ENCODE results near the gene GRM8.

The GRM8 gene

GRCh38 chr7:126690848-126691751 is 561.6 kb downstream of the GRM8 start:
- H3F3A ChIP-seq (ENCODE audit: control insufficient read depth, insufficient read depth) = no peaks in the 10 kb centered on the region
- H4K20me1 ChIP-seq (ENCODE audit: control insufficient read depth, insufficient read depth, low read depth, low read length) = no peaks in the 10 kb centered on the region
- H3K27me3 ChIP-seq (ENCODE audit: control insufficient read depth, low read length) = no peaks in the 10 kb centered on the region
- H3K4me2 ChIP-seq (ENCODE audit: low read length) = no peak overlapping the region
- TF ChIP-seq EZH2phosphoT487 (IDR thresholded peaks at IDR 0.05; ENCODE audit: borderline replicate concordance, low read length) (no peak), CTCF (IDR thresholded peaks at IDR 0.05; ENCODE audit: low read depth, low read length, poor library complexity, severe bottlenecking) (no peak)
- no peaks in the 10 kb centered on the region for H3K9me2 ChIP-seq (replicated peaks; ENCODE audit: control insufficient read depth, low read length)
- no peak overlapping the region for H3K4me3 ChIP-seq (ENCODE audit: low read length)
- no peak overlapping the region for H3K27ac ChIP-seq (ENCODE audit: low read depth, low read length)
- H3K4me1 ChIP-seq (ENCODE audit: control insufficient read depth, low read length) = peaks cover 13% of the 10 kb centered on the region
- no peaks in the 10 kb centered on the region for H3K36me3 ChIP-seq (ENCODE audit: control insufficient read depth, low read length)
- H3K9me3 ChIP-seq (ENCODE audit: control insufficient read depth, insufficient read depth, low read length) = peaks cover 23% of the 10 kb centered on the region
- no peaks in the 10 kb centered on the region for H3K79me2 ChIP-seq (ENCODE audit: control insufficient read depth, low read length)

- no peaks in the 10 kb centered on the region for H3K79me2 ChIP-seq (ENCODE audit: control insufficient read depth, low read length)
- peaks cover 6% of the 10 kb centered on the region; the same call in 1 of the 2 replicates for H3K4me1 ChIP-seq (ENCODE audit: control insufficient read depth, low read length)
- no peaks in the 10 kb centered on the region for H3K9me2 ChIP-seq (replicated peaks; ENCODE audit: control insufficient read depth, low read length)
- H3K36me3 ChIP-seq (ENCODE audit: control insufficient read depth, low read length) = no peaks in the 10 kb centered on the region
- TF ChIP-seq CTCF (IDR thresholded peaks at IDR 0.05; ENCODE audit: low read depth, low read length, poor library complexity, severe bottlenecking) = no peak
- no peak for TF ChIP-seq EZH2phosphoT487 (IDR thresholded peaks at IDR 0.05; ENCODE audit: borderline replicate concordance, low read length)
- no peaks in the 10 kb centered on the region for H4K20me1 ChIP-seq (ENCODE audit: control insufficient read depth, insufficient read depth, low read depth, low read length)
- H3K4me2 ChIP-seq (ENCODE audit: low read length) = no peak overlapping the region
- no peaks in the 10 kb centered on the region for H3K27me3 ChIP-seq (ENCODE audit: control insufficient read depth, low read length)
- H3K9me3 ChIP-seq (ENCODE audit: control insufficient read depth, insufficient read depth, low read length) = peaks cover 33% of the 10 kb centered on the region
- H3F3A ChIP-seq (ENCODE audit: control insufficient read depth, insufficient read depth) = no peaks in the 10 kb centered on the region
- H3K27ac ChIP-seq (ENCODE audit: low read depth, low read length) = no peak overlapping the region
- no peak overlapping the region for H3K4me3 ChIP-seq (ENCODE audit: low read length)
Measured at GRCh38 chr7:126690104-126690503, 562.6 kb downstream of the GRM8 start.

GRCh38 chr7:126689037-126689436 is 563.7 kb downstream of the GRM8 start:
- no peaks in the 10 kb centered on the region for H3K79me2 ChIP-seq (ENCODE audit: control insufficient read depth, low read length)
- H3F3A ChIP-seq (ENCODE audit: control insufficient read depth, insufficient read depth) = no peaks in the 10 kb centered on the region
- H3K9me3 ChIP-seq (ENCODE audit: control insufficient read depth, insufficient read depth, low read length) = peaks cover 38% of the 10 kb centered on the region
- H3K4me1 ChIP-seq (ENCODE audit: control insufficient read depth, low read length) = no peaks in the 10 kb centered on the region
- no peaks in the 10 kb centered on the region for H3K36me3 ChIP-seq (ENCODE audit: control insufficient read depth, low read length)
- no peaks in the 10 kb centered on the region for H3K9me2 ChIP-seq (replicated peaks; ENCODE audit: control insufficient read depth, low read length)
- no peak overlapping the region for H3K27ac ChIP-seq (ENCODE audit: low read depth, low read length)
- H3K4me3 ChIP-seq (ENCODE audit: low read length) = no peak overlapping the region
- TF ChIP-seq CTCF (IDR thresholded peaks at IDR 0.05; ENCODE audit: low read depth, low read length, poor library complexity, severe bottlenecking) (no peak), EZH2phosphoT487 (IDR thresholded peaks at IDR 0.05; ENCODE audit: borderline replicate concordance, low read length) (no peak)
- H3K4me2 ChIP-seq (ENCODE audit: low read length) = no peak overlapping the region
- H3K27me3 ChIP-seq (ENCODE audit: control insufficient read depth, low read length) = no peaks in the 10 kb centered on the region
- no peaks in the 10 kb centered on the region for H4K20me1 ChIP-seq (ENCODE audit: control insufficient read depth, insufficient read depth, low read depth, low read length)
